HepG2 (cell line): ENCODE data around the gene DPYD. TPM values are rescaled to one million over a fixed set of nuclear protein-coding genes. Genes with fewer than 3 reads are reported as not detected.

Experiments used
- ATAC-seq: fragments of 200-7000 bp; cut with Tn5 transposase; 3 replicates; pipeline ENCODE4 v1.9.1; 2020; ENCODE audit warnings: mild to moderate bottlenecking, moderate library complexity
- BruUV-seq: library from RNA; stranded (reverse); fragments of 400-500 nt; replicated peaks from 2 replicates; lab custom pipeline; 2021; lab: Mats Ljungman, UMichigan
- CTCF ChIA-PET: fragments of 300-600 bp; formaldehyde crosslinking; extraction: SDS; loops from one replicate; lab custom pipeline; 2021; ENCODE audit warnings: low total read pairs, inconsistent platforms, low intra/inter-chr PET ratio; lab: Yijun Ruan, JAX
- POLR2A ChIA-PET: fragments of 350-600 bp; sonication (Branson Sonifier 250); formaldehyde crosslinking; loops from one replicate; lab custom pipeline; 2020; ENCODE audit warnings: antibody characterized with exemption, inconsistent platforms; lab: Yijun Ruan, JAX
- DNase-seq: peaks from one replicate; pipeline ENCODE4 v3.0.0-alpha.2; 2015; ENCODE audit warnings: low spot score
- FAIRE-seq: peaks from 3 replicates; lab custom pipeline; 2011; peaks lifted over from hg19 to GRCh38; lab: Jason Lieb, UNC
- H2AFZ ChIP-seq: one replicate; pipeline ENCODE4 v1.6.1; 2011; ENCODE audit warnings: low read length, inconsistent platforms
- H3K27ac ChIP-seq: fragments of 300-600 bp; 3 replicates; pipeline ENCODE4 v1.8.0; 2011; ENCODE audit warnings: mixed run types, mild to moderate bottlenecking, mixed read lengths, low read length, inconsistent platforms; ENCODE audit not compliant: insufficient read depth; ENCODE audit errors: extremely low read length
- H3K27me3 ChIP-seq, 2 experiments: fragments of 200-600 bp in 1 of 2; 2 replicates in 1 of 2; 3 replicates in 1 of 2; pipeline versions ENCODE4 v1.6.0 to v1.8.0; 2011; ENCODE audit warnings: low read length in 2 of 2, mild to moderate bottlenecking in 2 of 2, moderate library complexity in 2 of 2, inconsistent platforms in 1 of 2; ENCODE audit not compliant: insufficient read depth in 2 of 2, control insufficient read depth in 1 of 2
- H3K36me3 ChIP-seq, 2 experiments: fragments of 200-600 bp in 1 of 2; replicated peaks in 1 of 2; 2 replicates in 1 of 2; 3 replicates in 1 of 2; pipeline versions ENCODE4 v1.5.1 to v1.8.0; 2011; ENCODE audit warnings: low read length in 2 of 2, inconsistent platforms in 1 of 2; ENCODE audit not compliant: insufficient read depth in 2 of 2, control insufficient read depth in 1 of 2
- H3K4me1 ChIP-seq: 2 replicates; pipeline ENCODE4 v1.5.1; 2012; ENCODE audit warnings: low read length, inconsistent platforms; ENCODE audit not compliant: insufficient read depth
- H3K4me2 ChIP-seq: 2 replicates; pipeline ENCODE4 v1.6.0; 2011; ENCODE audit warnings: low read depth, low read length, inconsistent platforms
- H3K4me3 ChIP-seq, 3 experiments: fragments of 200-600 bp in 1 of 3; sonication (generic), shearing (Covaris generic) in 1 of 3; replicated peaks in 1 of 3; 2 replicates each; pipeline ENCODE4 v1.5.1; 2011 to 2016; ENCODE audit warnings: low read length in 3 of 3, inconsistent platforms in 2 of 3, low read depth in 2 of 3, mild to moderate bottlenecking in 2 of 3, control low read depth in 1 of 3, mixed read lengths in 1 of 3; ENCODE audit not compliant: insufficient read depth in 1 of 3
- H3K79me2 ChIP-seq: one replicate; pipeline ENCODE4 v1.6.1; 2011; ENCODE audit warnings: low read length, inconsistent platforms; ENCODE audit not compliant: insufficient read depth
- H3K9ac ChIP-seq: 2 replicates; pipeline ENCODE4 v1.6.0; 2011; ENCODE audit warnings: mild to moderate bottlenecking, low read depth, low read length, inconsistent platforms; ENCODE audit not compliant: insufficient read depth
- H3K9me3 ChIP-seq: 2 replicates; pipeline ENCODE4 v1.5.1; 2012; ENCODE audit warnings: mild to moderate bottlenecking, low read length
- H4K20me1 ChIP-seq: 2 replicates; pipeline ENCODE4 v1.6.0; 2011; ENCODE audit warnings: inconsistent platforms, mild to moderate bottlenecking, low read length, moderate library complexity; ENCODE audit not compliant: insufficient read depth
- ATF7 ChIP-seq, 2 experiments: fragments of 450-650 bp in 1 of 2; sonication (generic) in 1 of 2; formaldehyde crosslinking in 1 of 2; IDR thresholded peaks; 2 replicates each; pipeline versions ENCODE4 v1.4.0 to v1.6.1; 2016 to 2020; ENCODE audit warnings: antibody characterized with exemption in 1 of 2, mild to moderate bottlenecking in 1 of 2, missing genetic modification reagents in 1 of 2
- HNRNPLL ChIP-seq: fragments of 200-400 bp; formaldehyde crosslinking; IDR thresholded peaks from 2 replicates; pipeline ENCODE4 v1.6.1; 2017; ENCODE audit warnings: mild to moderate bottlenecking, low read depth, low read length; ENCODE audit not compliant: poor library complexity, severe bottlenecking
- NCOA2 ChIP-seq: sonication (generic); formaldehyde crosslinking; IDR thresholded peaks from 2 replicates; pipeline ENCODE4 v1.8.0; 2022; ENCODE audit warnings: inconsistent platforms
- NR2F6 ChIP-seq, 2 experiments: IDR thresholded peaks; 2 replicates each; pipeline ENCODE4 v1.6.1; 2016; ENCODE audit warnings: antibody characterized with exemption in 1 of 2, mild to moderate bottlenecking in 1 of 2
- SMYD3 ChIP-seq: sonication (generic); formaldehyde crosslinking; IDR thresholded peaks from 2 replicates; pipeline ENCODE4 v1.8.1; 2023; ENCODE audit warnings: mild to moderate bottlenecking, missing genetic modification reagents
- SOX5 ChIP-seq: IDR thresholded peaks from 2 replicates; pipeline ENCODE4 v1.6.1; 2016; ENCODE audit warnings: borderline replicate concordance
- TAF1 ChIP-seq: sonication (generic); formaldehyde crosslinking; IDR thresholded peaks from 2 replicates; pipeline ENCODE4 v1.4.0; 2020; ENCODE audit warnings: missing genetic modification reagents
- TARDBP ChIP-seq: sonication (generic); formaldehyde crosslinking; IDR thresholded peaks from 2 replicates; pipeline ENCODE4 v1.8.0; 2022; ENCODE audit warnings: mild to moderate bottlenecking, missing genetic modification reagents
- ZBTB33 ChIP-seq: sonication (generic); formaldehyde crosslinking; IDR thresholded peaks from 2 replicates; pipeline ENCODE4 v1.4.0; 2020; ENCODE audit warnings: missing genetic modification reagents
- ZNF232 ChIP-seq: sonication (generic); formaldehyde crosslinking; IDR thresholded peaks from 2 replicates; pipeline ENCODE4 v1.4.0; 2020; ENCODE audit warnings: missing genetic modification reagents, borderline replicate concordance
- ZNF326 ChIP-seq: sonication (generic); formaldehyde crosslinking; IDR thresholded peaks from 2 replicates; pipeline ENCODE4 v1.4.0; 2020; ENCODE audit warnings: missing genetic modification reagents, borderline replicate concordance
- ZNF615 ChIP-seq: sonication (generic); formaldehyde crosslinking; IDR thresholded peaks from 2 replicates; pipeline ENCODE4 v1.5.0; 2020; ENCODE audit warnings: mild to moderate bottlenecking, missing genetic modification reagents, borderline replicate concordance
- WGBS: methylation state at CpG from one replicate; pipeline ENCODE4 v1.1.6; 2017; ENCODE audit warnings: low lambda C conversion rate; 5-methylcytosine and 5-hydroxymethylcytosine counted together
- in situ Hi-C: cut with HindIII; loops from 2 replicates; pipeline ENCODE4 v1.10.0; 2017; ENCODE audit warnings: low pct_unique_long_range_greater_than_20kb; ENCODE audit not compliant: extremely low pct_ligation_motif_present
- intact Hi-C: fragments of 100-400 bp; cut with micrococcal nuclease; formaldehyde crosslinking; loops from one replicate; pipeline ENCODE4 v1.10.0; 2022; ENCODE audit not compliant: unreplicated experiment
- polyA plus RNA-seq, 8 experiments: library from polyadenylated mRNA; depleted of rRNA in 3 of 8; stranded (reverse) in 7 of 8; unstranded in 1 of 8; fragments of >200 nt; fragmentation: Illumina TruSeq in 4 of 8; extraction: Trizol in 4 of 8; gene quantifications; 2 replicates each; pipeline versions ENCODE4 v1.2.1 to v1.2.3, GENCODE V29; 2011 to 2016; ENCODE audit warnings: low read depth in 4 of 8, missing spikeins in 1 of 8, mixed read lengths in 1 of 8; ENCODE audit not compliant: insufficient read depth in 1 of 8
- total RNA-seq, 5 experiments: library from RNA; depleted of rRNA; stranded (reverse); fragments of >200 nt; fragmentation: Illumina TruSeq; extraction: Trizol; gene quantifications; 2 replicates each; pipeline ENCODE4 v1.2.3, GENCODE V29; 2016; ENCODE audit warnings: low read depth in 1 of 5

The DPYD gene
- total and polyA plus RNA-seq, 2 of the 13 experiments (the other 11 are each of a cell fraction or from before 2014, with no cell fraction given): 1.3 to 3.4 TPM

- H3K79me2 ChIP-seq: no peaks in the 10 kb centered on the region
- no TSS peak for BruUV-seq
- no peak overlapping the region for H2AFZ ChIP-seq
- H3K36me3 ChIP-seq: no peaks in the 10 kb centered on the region
- ChIA-PET POLR2A (no interaction called here), CTCF (no interaction called here)
- no peak overlapping the region for H3K27ac ChIP-seq
- no peak for TF ChIP-seq HNRNPLL
- no peak for TF ChIP-seq TAF1 (CRISPR knock-in tag)
- peak; percentile 75 for TF ChIP-seq ATF7 (IDR thresholded peaks at IDR 0.05)
- TF ChIP-seq ATF7 (CRISPR knock-in tag; IDR thresholded peaks at IDR 0.05): no peak
- TF ChIP-seq ZBTB33 (CRISPR knock-in tag): no peak
- intact Hi-C loops: loop anchor here (5.0 kb wide), 1 partner anchor 285 kb away; no protein-coding TSS in a partner anchor
- H4K20me1 ChIP-seq: no peaks in the 10 kb centered on the region
- H3K9ac ChIP-seq: no peak overlapping the region
- H3K4me1 ChIP-seq: peaks cover 5% of the 10 kb centered on the region; the same call in 1 of the 2 replicates
- H3K27me3 ChIP-seq: no peaks in the 10 kb centered on the region
- H3K9me3 ChIP-seq: no peaks in the 10 kb centered on the region
- FAIRE-seq (no peak), ATAC-seq (no peak), DNase-seq (no peak)
- 87% methylated on average over 2 of the region's 2 CpGs for WGBS
- in situ Hi-C loops: no loop called here
- H3K4me2 ChIP-seq: no peak overlapping the region
- no peak overlapping the region for H3K4me3 ChIP-seq
Measured at GRCh38 chr1:97902067-97902466, 18.8 kb downstream of the DPYD start.

GRCh38 chr1:97901017-97901658 is 19.7 kb downstream of the DPYD start:
- no TSS peak for BruUV-seq
- Histone ChIP-seq H3K4me3 (no peak overlapping the region), H3K27ac (no peak overlapping the region), H2AFZ (no peak overlapping the region), H4K20me1 (no peaks in the 10 kb centered on the region), H3K79me2 (no peaks in the 10 kb centered on the region), H3K4me1 (no peaks in the 10 kb centered on the region), H3K36me3 (no peaks in the 10 kb centered on the region), H3K9me3 (no peaks in the 10 kb centered on the region), H3K4me2 (no peak overlapping the region), H3K9ac (no peak overlapping the region), H3K27me3 (no peaks in the 10 kb centered on the region)
- FAIRE-seq (no peak), DNase-seq (no peak), ATAC-seq (no peak)
- CTCF ChIA-PET: no interaction called here
- in situ Hi-C loops (no loop called here), intact Hi-C loops (loop anchor here (5.0 kb wide), 1 partner anchor 286 kb away; no protein-coding TSS in a partner anchor)
- POLR2A ChIA-PET: no interaction called here
- 84% methylated on average over 2 of the region's 2 CpGs for WGBS
- TF ChIP-seq NR2F6 (IDR thresholded peaks at IDR 0.05) (no peak), NR2F6 (CRISPR knock-in tag; IDR thresholded peaks at IDR 0.05) (no peak), NCOA2 (CRISPR knock-in tag) (no peak), TARDBP (CRISPR knock-in tag) (no peak), ZNF615 (no peak), SMYD3 (CRISPR knock-in tag) (no peak), SOX5 (no peak), ZNF326 (no peak), ZNF232 (CRISPR knock-in tag) (no peak)
